IMR-90 (cell line): Measurements from ENCODE around the gene GTF2F2. TPM values are rescaled to one million over a fixed set of nuclear protein-coding genes. Genes with fewer than 3 reads are reported as not detected.
"Not testable (repeated sequence)": the region's sequence is repeated elsewhere in the genome, so short reads cannot be mapped to it uniquely, and the experiment has no call there.

Experiments used
- ATAC-seq: fragments of 200-7000 bp; cut with Tn5 transposase; 2 replicates; pipeline ENCODE4 v1.9.1; 2020; ENCODE audit warnings: low read depth, mild to moderate bottlenecking, moderate library complexity
- BruUV-seq: library from RNA; stranded (reverse); fragments of 400-500 nt; replicated peaks from 2 replicates; lab custom pipeline; 2021; lab: Mats Ljungman, UMichigan
- CTCF ChIA-PET: fragments of 300-600 bp; formaldehyde crosslinking; extraction: SDS; loops from one replicate; lab custom pipeline; 2021; ENCODE audit warnings: antibody characterized with exemption; lab: Yijun Ruan, JAX
- POLR2A ChIA-PET: fragments of 300-600 bp; sonication (Branson Sonifier 250); formaldehyde crosslinking; loops from one replicate; lab custom pipeline; 2022; ENCODE audit warnings: antibody characterized with exemption; ENCODE audit not compliant: unreplicated experiment; lab: Charles Lee
- DNase-seq: peaks from one replicate; pipeline ENCODE4 v3.0.0; 2013
- H2AFZ ChIP-seq: replicated peaks from 2 replicates; pipeline ENCODE3; 2013; ENCODE audit warnings: low read length, mild to moderate bottlenecking; ENCODE audit not compliant: poor library complexity
- H2AK5ac ChIP-seq: 2 replicates; pipeline ENCODE4 v1.6.1; 2013; ENCODE audit warnings: low read depth, low read length, inconsistent platforms
- H2AK9ac ChIP-seq: replicated peaks from 2 replicates; pipeline ENCODE3; 2013; ENCODE audit warnings: mild to moderate bottlenecking, low read depth, low read length, moderate library complexity; ENCODE audit not compliant: poor library complexity
- H2BK120ac ChIP-seq: 2 replicates; pipeline ENCODE4 v1.6.1; 2013; ENCODE audit warnings: low read depth, low read length, inconsistent platforms
- H2BK15ac ChIP-seq: 3 replicates; pipeline ENCODE4 v1.6.1; 2013; ENCODE audit warnings: low read depth, low read length, inconsistent platforms
- H2BK20ac ChIP-seq: 2 replicates; pipeline ENCODE4 v1.6.1; 2013; ENCODE audit warnings: low read depth, mild to moderate bottlenecking, inconsistent platforms, low read length, moderate library complexity
- H2BK5ac ChIP-seq: 2 replicates; pipeline ENCODE4 v1.6.1; 2013; ENCODE audit warnings: mild to moderate bottlenecking, low read depth, low read length, inconsistent platforms; ENCODE audit not compliant: poor library complexity, severe bottlenecking
- H3K14ac ChIP-seq: replicated peaks from 2 replicates; pipeline ENCODE4 v1.6.1; 2013; ENCODE audit warnings: low read depth, low read length, inconsistent platforms
- H3K18ac ChIP-seq: 2 replicates; pipeline ENCODE4 v1.6.1; 2013; ENCODE audit warnings: low read depth, low read length, control low read depth
- H3K23ac ChIP-seq: 2 replicates; pipeline ENCODE4 v1.6.1; 2013; ENCODE audit warnings: low read depth, low read length, inconsistent platforms
- H3K27ac ChIP-seq: 2 replicates; pipeline ENCODE4 v1.5.1; 2013; ENCODE audit warnings: mild to moderate bottlenecking, control low read depth, low read length; ENCODE audit not compliant: insufficient read depth
- H3K27me3 ChIP-seq: 2 replicates; pipeline ENCODE4 v1.6.1; 2013; ENCODE audit warnings: low read length; ENCODE audit not compliant: control insufficient read depth, insufficient read depth
- H3K36me3 ChIP-seq: 2 replicates; pipeline ENCODE4 v1.6.1; 2013; ENCODE audit warnings: low read length, mixed read lengths; ENCODE audit not compliant: control insufficient read depth, insufficient read depth
- H3K4ac ChIP-seq: 2 replicates; pipeline ENCODE4 v1.6.1; 2013; ENCODE audit warnings: low read depth, low read length, inconsistent platforms
- H3K4me1 ChIP-seq: 2 replicates; pipeline ENCODE4 v1.6.1; 2013; ENCODE audit warnings: low read length, mixed read lengths; ENCODE audit not compliant: control insufficient read depth, insufficient read depth
- H3K4me2 ChIP-seq: 2 replicates; pipeline ENCODE4 v1.6.1; 2013; ENCODE audit warnings: low read depth, mild to moderate bottlenecking, control low read depth, low read length, moderate library complexity
- H3K4me3 ChIP-seq: 2 replicates; pipeline ENCODE4 v1.5.1; 2013; ENCODE audit warnings: low read depth, mild to moderate bottlenecking, control low read depth, low read length, moderate library complexity; ENCODE audit not compliant: insufficient read depth
- H3K56ac ChIP-seq: 2 replicates; pipeline ENCODE4 v1.6.1; 2013; ENCODE audit warnings: low read length, inconsistent platforms; ENCODE audit not compliant: insufficient read depth; ENCODE audit errors: extremely low read depth
- H3K79me1 ChIP-seq, 2 experiments: 2 replicates each; pipeline ENCODE4 v1.6.1; 2013; ENCODE audit warnings: low read length in 2 of 2, inconsistent platforms in 1 of 2, low read depth in 1 of 2
- H3K9ac ChIP-seq: 2 replicates; pipeline ENCODE4 v1.6.1; 2013; ENCODE audit warnings: low read depth, low read length, control low read depth
- H3K9me1 ChIP-seq: 2 replicates; pipeline ENCODE4 v1.6.1; 2013; ENCODE audit warnings: low read length, inconsistent platforms; ENCODE audit not compliant: insufficient read depth
- H3K9me3 ChIP-seq: 2 replicates; pipeline ENCODE4 v1.6.1; 2013; ENCODE audit warnings: low read length; ENCODE audit not compliant: control insufficient read depth, insufficient read depth
- H4K20me1 ChIP-seq: 2 replicates; pipeline ENCODE4 v1.6.1; 2013; ENCODE audit warnings: low read length, inconsistent platforms; ENCODE audit not compliant: insufficient read depth
- H4K5ac ChIP-seq: 2 replicates; pipeline ENCODE4 v1.6.1; 2013; ENCODE audit warnings: mild to moderate bottlenecking, low read depth, low read length, control low read depth
- H4K8ac ChIP-seq, 2 experiments: 2 replicates each; pipeline ENCODE4 v1.6.1; 2013; ENCODE audit warnings: low read depth in 2 of 2, low read length in 2 of 2, control low read depth in 1 of 2, inconsistent platforms in 1 of 2
- H4K91ac ChIP-seq: 2 replicates; pipeline ENCODE4 v1.6.1; 2013; ENCODE audit warnings: low read depth, low read length, inconsistent platforms; ENCODE audit not compliant: insufficient read depth
- NFE2L2 ChIP-seq: fragments of 150-350 bp; IDR thresholded peaks from 2 replicates; pipeline ENCODE4 v1.6.1; 2016; ENCODE audit warnings: low read depth, mild to moderate bottlenecking, low read length
- WGBS, 2 experiments: methylation state at CpG; one replicate each; pipeline versions ENCODE4 v1.1.5 to v1.1.7; 2013; ENCODE audit warnings: missing lambda C conversion rate in 2 of 2; ENCODE audit not compliant: insufficient read length in 1 of 2; ENCODE audit errors: extremely low coverage in 2 of 2; 5-methylcytosine and 5-hydroxymethylcytosine counted together
- dilution Hi-C: fragments of 300-500 bp; cut with HindIII; formaldehyde crosslinking; loops from one replicate; pipeline ENCODE4 v1.14.3; 2018; ENCODE audit warnings: low sequenced_read_pairs; ENCODE audit not compliant: unreplicated experiment
- in situ Hi-C: fragments of 300-500 bp; cut with MboI; formaldehyde crosslinking; loops from 3 replicates; pipeline ENCODE4 v1.14.3; 2019; ENCODE audit warnings: low sequenced_read_pairs, inconsistent platforms, mixed read lengths
- intact Hi-C: fragments of 100-400 bp; cut with micrococcal nuclease; formaldehyde crosslinking; loops from 2 replicates; pipeline ENCODE4 v1.10.0; 2022
- polyA plus RNA-seq, 3 experiments: library from polyadenylated mRNA; depleted of rRNA; stranded (reverse); fragments of >200 nt; gene quantifications; 2 replicates each; pipeline ENCODE4 v1.2.3, GENCODE V29; 2012; ENCODE audit warnings: low replicate concordance in 1 of 3
- total RNA-seq: library from RNA; depleted of rRNA; stranded (reverse); fragments of >200 nt; gene quantifications from 2 replicates; pipeline ENCODE4 v1.2.3, GENCODE V29; 2012
- TF ChIP-seq, protein P1 (sequence below): fragments of 150-350 bp; IDR thresholded peaks from 2 replicates; pipeline ENCODE4 v1.6.1; 2017; ENCODE audit warnings: mild to moderate bottlenecking, antibody characterized with exemption, low read length, low read depth

The GTF2F2 gene
- total and polyA plus RNA-seq, 2 of the 4 experiments (the other 2 are of a cell fraction): 16.5 to 21.0 TPM

GRCh38 chr13:45185286-45185685 lies 65.0 kb downstream of the GTF2F2 start:
- Histone ChIP-seq H4K91ac (no peak overlapping the region), H3K79me1 (peaks cover 17 to 45% of the 10 kb centered on the region in 2 experiments), H4K20me1 (no peaks in the 10 kb centered on the region), H3K9me1 (no peaks in the 10 kb centered on the region), H3K27ac (no peak overlapping the region), H2AK5ac (no peak overlapping the region), H2BK120ac (no peak overlapping the region), H3K18ac (no peak overlapping the region), H4K8ac (no peak overlapping the region), H2BK15ac (no peak overlapping the region), H2BK20ac (no peak overlapping the region), H3K4ac (no peak overlapping the region), H2BK5ac (no peak overlapping the region), H3K14ac (no peak overlapping the region), H3K4me2 (no peak overlapping the region), H3K4me1 (peaks cover 3% of the 10 kb centered on the region; the same call in 1 of the 2 replicates), H2AK9ac (no peak overlapping the region), H3K23ac (no peak overlapping the region), H3K27me3 (no peaks in the 10 kb centered on the region), H3K36me3 (peaks cover 6% of the 10 kb centered on the region), H3K4me3 (no peak overlapping the region), H2AFZ (no peak overlapping the region), H3K9ac (no peak overlapping the region), H3K9me3 (no peaks in the 10 kb centered on the region; the same call in 1 of the 2 replicates), H4K5ac (no peak overlapping the region), H3K56ac (no peak overlapping the region)
- POLR2A ChIA-PET: interaction anchor here (0.7 kb wide), 1 partner anchor 25 kb away, joined by 3 read pairs; no protein-coding TSS in a partner anchor
- in situ Hi-C loops: no loop called here
- WGBS, 2 experiments: no CpG with 5 or more reads among the region's 2 CpGs
- TF ChIP-seq NFE2L2: no peak
- TF ChIP-seq, protein P1, sequence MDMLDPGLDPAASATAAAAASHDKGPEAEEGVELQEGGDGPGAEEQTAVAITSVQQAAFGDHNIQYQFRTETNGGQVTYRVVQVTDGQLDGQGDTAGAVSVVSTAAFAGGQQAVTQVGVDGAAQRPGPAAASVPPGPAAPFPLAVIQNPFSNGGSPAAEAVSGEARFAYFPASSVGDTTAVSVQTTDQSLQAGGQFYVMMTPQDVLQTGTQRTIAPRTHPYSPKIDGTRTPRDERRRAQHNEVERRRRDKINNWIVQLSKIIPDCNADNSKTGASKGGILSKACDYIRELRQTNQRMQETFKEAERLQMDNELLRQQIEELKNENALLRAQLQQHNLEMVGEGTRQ: no peak
- no peak for ATAC-seq
- BruUV-seq: no TSS peak
- CTCF ChIA-PET: interaction anchor here (0.8 kb wide), 1 partner anchor 212 kb away, joined by 3 read pairs; no protein-coding TSS in a partner anchor
- dilution Hi-C loops: no loop called here
- intact Hi-C loops: no loop called here
- DNase-seq: no peak

DNA sequence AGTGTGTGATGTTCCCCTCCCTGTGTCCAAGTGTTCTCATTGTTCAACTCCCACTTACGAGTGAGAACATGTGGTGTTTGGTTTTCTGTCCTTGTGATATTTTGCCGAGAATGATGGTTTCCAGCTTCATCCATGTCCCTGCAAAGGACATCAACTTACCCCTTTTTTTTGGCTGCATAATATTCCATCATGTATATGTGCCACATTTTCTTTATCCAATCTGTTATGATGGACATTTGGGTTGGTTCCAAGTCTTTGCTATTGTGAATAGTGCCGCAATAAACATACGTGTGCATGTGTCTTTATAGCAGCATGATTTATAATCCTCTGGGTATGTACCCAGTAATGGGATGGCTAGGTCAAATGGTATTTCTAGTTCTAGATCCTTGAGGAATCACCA lies 68.8 kb downstream of the GTF2F2 start:
- H4K5ac ChIP-seq, H3K23ac ChIP-seq, H4K20me1 ChIP-seq, H2AFZ ChIP-seq, H3K14ac ChIP-seq, CTCF ChIA-PET, H3K4me2 ChIP-seq, H2AK5ac ChIP-seq, H3K4me3 ChIP-seq, POLR2A ChIA-PET, H3K9ac ChIP-seq, H3K4me1 ChIP-seq, H3K27ac ChIP-seq, H4K91ac ChIP-seq, H3K9me1 ChIP-seq, dilution Hi-C loops, H2BK120ac ChIP-seq, H3K36me3 ChIP-seq, H3K9me3 ChIP-seq, H2AK9ac ChIP-seq, H3K27me3 ChIP-seq, H2BK15ac ChIP-seq, H3K18ac ChIP-seq, in situ Hi-C loops, ATAC-seq, intact Hi-C loops, BruUV-seq, H3K4ac ChIP-seq, DNase-seq, H3K56ac ChIP-seq, H2BK20ac ChIP-seq: not testable (repeated sequence)
- whole genome bisulfite sequencing, 2 experiments: no CpG with 5 or more reads among the region's 4 CpGs
- H4K8ac ChIP-seq: peak overlapping the region in 1 of 2 experiments; percentile 17; a peak in 1 of 4 replicates
- H3K79me1 ChIP-seq: peaks cover 5 to 23% of the 10 kb centered on the region in 2 experiments
- H2BK5ac ChIP-seq: peak overlapping the region; percentile 20
